Activated T-helper 1 cell treated with anti-CD3 and anti-CD28 coated beads, Interleukin-12 subunit alpha, Interleukin-12 subunit beta, Interleukin-2, Interleukin-4 antibody, amounts not matched to agents 30 ng/mL and 10 ng/mL and 1 ng/mL, durations not matched to agents 14 hours and 24 hours and 36 hours (primary cell): ENCODE measurements around the gene PAM. TPM values are rescaled to one million over a fixed set of nuclear protein-coding genes. Genes with fewer than 3 reads are reported as not detected.
"Not testable (repeated sequence)": the region's sequence is repeated elsewhere in the genome, so short reads cannot be mapped to it uniquely, and the experiment has no call there.

Experiments used
- DNase-seq: peaks from one replicate; pipeline ENCODE4 v3.0.0; 2021; ENCODE audit warnings: low spot score
- H3K27ac Mint-ChIP-seq: one replicate; pipeline ENCODE4 v1.8.0; 2021; ENCODE audit warnings: mild to moderate bottlenecking, mixed read lengths
- H3K27me3 Mint-ChIP-seq: one replicate; pipeline ENCODE4 v1.8.0; 2022; ENCODE audit warnings: mild to moderate bottlenecking, moderate library complexity, mixed read lengths; ENCODE audit not compliant: insufficient read depth
- H3K36me3 Mint-ChIP-seq: one replicate; pipeline ENCODE4 v1.8.0; 2021; ENCODE audit warnings: low read depth, mixed read lengths
- H3K4me1 Mint-ChIP-seq: one replicate; pipeline ENCODE4 v1.8.0; 2021; ENCODE audit warnings: low read depth, mixed read lengths
- H3K4me3 Mint-ChIP-seq: one replicate; pipeline ENCODE4 v1.8.0; 2021; ENCODE audit warnings: mild to moderate bottlenecking, moderate library complexity, mixed read lengths
- H3K9me3 Mint-ChIP-seq: one replicate; pipeline ENCODE4 v1.8.0; 2021; ENCODE audit warnings: mixed read lengths
- intact Hi-C: fragments of 100-400 bp; cut with micrococcal nuclease; formaldehyde crosslinking; loops from one replicate; pipeline ENCODE4 v1.15.1; 2024
- total RNA-seq: library from RNA; stranded (reverse); gene quantifications from 2 replicates; pipeline ENCODE4 v1.2.3, GENCODE V29; 2022

PAM gene
- total RNA-seq, 1 donor from 2014 or later = 74.0 TPM

GRCh38 chr5:103073500-103073899, 318.4 kb downstream of the PAM start:
- H3K27ac Mint-ChIP-seq, H3K27me3 Mint-ChIP-seq, H3K4me3 Mint-ChIP-seq, H3K4me1 Mint-ChIP-seq, DNase-seq, intact Hi-C loops, H3K36me3 Mint-ChIP-seq: not testable (repeated sequence)
- peaks cover 46% of the 10 kb centered on the region for H3K9me3 Mint-ChIP-seq

- Mint-ChIP-seq H3K27me3 (peaks cover 4% of the 10 kb centered on the region), H3K36me3 (no peaks in the 10 kb centered on the region), H3K27ac (no peak overlapping the region), H3K4me1 (no peaks in the 10 kb centered on the region), H3K4me3 (no peak overlapping the region), H3K9me3 (peaks cover 49% of the 10 kb centered on the region)
- intact Hi-C loops = no loop called here
- DNase-seq = no peak
Measured at GRCh38 chr5:103075442-103075841, 320.3 kb downstream of the PAM start.
